Upper lobe of left lung (tissue), 4 donors: ENCODE results near the gene PIRT.

Experiments used
- EP300 ChIP-seq, 4 donors: sonication (generic); formaldehyde crosslinking; IDR thresholded peaks; one replicate each; pipeline ENCODE4 v1.5.1; 2017; ENCODE audit warnings: antibody characterized with exemption in 4 of 4, control low read depth in 2 of 4
- TF ChIP-seq, protein P1 (sequence below), 6 experiments: fragments of 450-650 bp in 4 of 6; fragments of 200-600 bp in 2 of 6; sonication (generic) in 2 of 6; IDR thresholded peaks; one replicate each; pipeline ENCODE4 v1.5.1; 2016 to 2019; ENCODE audit warnings: antibody characterized with exemption in 6 of 6

DNA sequence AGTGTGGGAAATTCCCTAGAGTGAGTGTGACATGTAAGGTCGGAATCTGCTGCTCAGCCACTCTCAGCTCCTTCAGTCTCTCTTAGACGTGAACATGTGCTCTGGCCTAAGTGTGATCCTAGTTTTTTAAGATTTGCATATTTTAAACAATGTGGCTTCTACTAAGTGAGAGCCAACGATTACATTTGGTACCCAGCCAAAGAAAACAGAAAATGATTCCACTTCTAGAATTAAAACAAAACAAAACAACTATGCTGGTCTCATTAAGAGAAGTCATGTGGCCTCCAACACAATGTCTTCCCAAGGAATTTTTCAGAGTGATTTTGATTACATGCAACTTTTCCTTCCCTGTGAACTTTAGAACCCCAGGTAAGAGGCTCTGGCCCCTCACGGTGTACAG lies 44.1 kb downstream of the PIRT start:
- TF ChIP-seq, protein P1, sequence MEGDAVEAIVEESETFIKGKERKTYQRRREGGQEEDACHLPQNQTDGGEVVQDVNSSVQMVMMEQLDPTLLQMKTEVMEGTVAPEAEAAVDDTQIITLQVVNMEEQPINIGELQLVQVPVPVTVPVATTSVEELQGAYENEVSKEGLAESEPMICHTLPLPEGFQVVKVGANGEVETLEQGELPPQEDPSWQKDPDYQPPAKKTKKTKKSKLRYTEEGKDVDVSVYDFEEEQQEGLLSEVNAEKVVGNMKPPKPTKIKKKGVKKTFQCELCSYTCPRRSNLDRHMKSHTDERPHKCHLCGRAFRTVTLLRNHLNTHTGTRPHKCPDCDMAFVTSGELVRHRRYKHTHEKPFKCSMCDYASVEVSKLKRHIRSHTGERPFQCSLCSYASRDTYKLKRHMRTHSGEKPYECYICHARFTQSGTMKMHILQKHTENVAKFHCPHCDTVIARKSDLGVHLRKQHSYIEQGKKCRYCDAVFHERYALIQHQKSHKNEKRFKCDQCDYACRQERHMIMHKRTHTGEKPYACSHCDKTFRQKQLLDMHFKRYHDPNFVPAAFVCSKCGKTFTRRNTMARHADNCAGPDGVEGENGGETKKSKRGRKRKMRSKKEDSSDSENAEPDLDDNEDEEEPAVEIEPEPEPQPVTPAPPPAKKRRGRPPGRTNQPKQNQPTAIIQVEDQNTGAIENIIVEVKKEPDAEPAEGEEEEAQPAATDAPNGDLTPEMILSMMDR (IDR thresholded peaks at IDR 0.05), result no peak
- TF ChIP-seq EP300 (IDR thresholded peaks at IDR 0.05), result no peak
